ENCODE results near the gene CTDP1.

The CTDP1 gene, protein sequence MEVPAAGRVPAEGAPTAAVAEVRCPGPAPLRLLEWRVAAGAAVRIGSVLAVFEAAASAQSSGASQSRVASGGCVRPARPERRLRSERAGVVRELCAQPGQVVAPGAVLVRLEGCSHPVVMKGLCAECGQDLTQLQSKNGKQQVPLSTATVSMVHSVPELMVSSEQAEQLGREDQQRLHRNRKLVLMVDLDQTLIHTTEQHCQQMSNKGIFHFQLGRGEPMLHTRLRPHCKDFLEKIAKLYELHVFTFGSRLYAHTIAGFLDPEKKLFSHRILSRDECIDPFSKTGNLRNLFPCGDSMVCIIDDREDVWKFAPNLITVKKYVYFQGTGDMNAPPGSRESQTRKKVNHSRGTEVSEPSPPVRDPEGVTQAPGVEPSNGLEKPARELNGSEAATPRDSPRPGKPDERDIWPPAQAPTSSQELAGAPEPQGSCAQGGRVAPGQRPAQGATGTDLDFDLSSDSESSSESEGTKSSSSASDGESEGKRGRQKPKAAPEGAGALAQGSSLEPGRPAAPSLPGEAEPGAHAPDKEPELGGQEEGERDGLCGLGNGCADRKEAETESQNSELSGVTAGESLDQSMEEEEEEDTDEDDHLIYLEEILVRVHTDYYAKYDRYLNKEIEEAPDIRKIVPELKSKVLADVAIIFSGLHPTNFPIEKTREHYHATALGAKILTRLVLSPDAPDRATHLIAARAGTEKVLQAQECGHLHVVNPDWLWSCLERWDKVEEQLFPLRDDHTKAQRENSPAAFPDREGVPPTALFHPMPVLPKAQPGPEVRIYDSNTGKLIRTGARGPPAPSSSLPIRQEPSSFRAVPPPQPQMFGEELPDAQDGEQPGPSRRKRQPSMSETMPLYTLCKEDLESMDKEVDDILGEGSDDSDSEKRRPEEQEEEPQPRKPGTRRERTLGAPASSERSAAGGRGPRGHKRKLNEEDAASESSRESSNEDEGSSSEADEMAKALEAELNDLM

DNA sequence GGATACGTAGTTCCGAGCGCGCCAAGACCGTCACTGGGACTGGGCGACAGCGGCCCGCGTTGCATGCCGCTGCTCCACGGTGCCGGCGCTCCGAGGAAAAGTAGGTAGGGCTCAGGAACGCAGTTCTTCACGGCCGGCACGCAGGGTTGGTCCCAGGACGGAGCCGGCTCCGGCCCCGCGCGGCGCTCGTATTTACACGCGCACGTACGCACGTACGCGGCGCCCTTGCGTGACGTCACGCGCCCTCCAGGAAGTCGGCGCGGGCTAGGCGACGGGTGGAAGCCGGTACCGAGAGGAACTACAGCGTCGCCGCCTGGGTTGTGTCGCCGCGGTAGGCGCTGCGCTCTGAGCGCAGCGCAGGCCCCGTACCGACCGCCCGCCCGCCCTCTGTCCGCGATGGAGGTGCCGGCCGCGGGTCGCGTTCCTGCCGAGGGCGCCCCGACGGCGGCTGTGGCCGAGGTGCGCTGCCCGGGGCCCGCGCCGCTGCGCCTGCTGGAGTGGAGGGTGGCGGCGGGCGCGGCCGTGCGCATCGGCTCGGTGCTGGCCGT is at the start of gene CTDP1:
CTDP1 (plus strand) TSS at position 252 of the 548 bp plus-strand sequence; CDS start at position 397, 145 bp downstream.
- peak in 49 of 56 donors; percentile 66 to 99 (median 92) for DNase-seq

DNA sequence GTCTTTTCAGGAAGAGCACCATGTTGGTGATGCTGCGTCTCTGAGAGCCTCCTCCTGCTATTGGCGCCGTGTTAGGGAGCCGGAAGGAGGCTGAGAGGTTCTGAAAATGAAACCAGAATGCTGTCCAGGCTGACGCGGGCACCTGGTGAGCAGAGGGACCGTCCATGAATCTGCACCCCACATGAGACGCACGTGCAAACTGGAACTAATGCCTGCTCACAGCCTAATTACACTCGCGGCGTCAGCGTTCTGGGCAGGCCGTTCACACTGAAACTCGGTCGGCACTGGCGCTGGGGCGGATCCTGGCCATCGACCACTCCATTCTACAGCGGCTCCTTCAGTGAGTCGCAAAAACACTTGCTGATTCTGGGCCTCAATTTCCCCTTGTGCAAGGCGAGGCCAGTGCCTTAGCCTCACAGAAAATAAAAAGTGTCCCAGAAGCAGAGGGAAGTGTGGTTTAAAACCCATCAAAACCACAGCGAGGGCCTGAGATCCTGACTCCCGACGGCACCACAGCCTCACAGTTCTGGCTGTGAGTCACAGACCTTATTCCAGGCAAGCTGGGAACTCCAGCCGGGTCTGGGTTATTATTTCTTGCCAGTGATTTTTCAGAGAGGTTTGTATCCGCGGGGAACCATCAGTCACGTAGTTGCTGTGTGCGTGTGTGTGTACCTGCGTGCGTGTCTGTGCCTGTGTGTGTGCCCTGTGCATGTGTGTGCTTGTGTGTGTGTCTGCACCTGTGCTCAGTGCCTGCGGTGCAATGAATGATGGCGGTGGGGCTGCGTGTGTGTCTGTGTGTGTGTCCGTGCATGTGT is 49.1 kb upstream of the CTDP1 start:
- no peak for DNase-seq

DNA sequence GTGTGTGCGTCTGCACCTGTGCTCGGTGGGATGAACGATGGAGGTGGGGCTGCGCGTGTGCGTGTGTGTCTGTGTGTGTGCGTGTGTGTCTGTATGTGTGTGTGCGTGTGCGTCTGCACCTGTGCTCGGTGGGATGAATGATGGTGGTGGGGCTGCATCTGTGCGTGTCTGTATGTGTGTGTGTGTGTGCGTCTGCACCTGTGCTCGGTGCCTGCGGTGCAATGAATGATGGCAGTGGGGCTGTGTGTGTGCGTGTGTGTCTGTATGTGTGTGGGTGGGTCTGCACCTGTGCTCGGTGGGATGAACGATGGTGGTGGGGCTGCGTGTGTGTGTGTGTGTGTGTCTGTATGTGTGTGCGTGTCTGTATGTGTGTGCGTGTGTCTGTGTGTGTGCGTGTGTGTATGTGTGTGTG is 48.5 kb upstream of the CTDP1 start:
- DNase-seq, result no peak

DNA sequence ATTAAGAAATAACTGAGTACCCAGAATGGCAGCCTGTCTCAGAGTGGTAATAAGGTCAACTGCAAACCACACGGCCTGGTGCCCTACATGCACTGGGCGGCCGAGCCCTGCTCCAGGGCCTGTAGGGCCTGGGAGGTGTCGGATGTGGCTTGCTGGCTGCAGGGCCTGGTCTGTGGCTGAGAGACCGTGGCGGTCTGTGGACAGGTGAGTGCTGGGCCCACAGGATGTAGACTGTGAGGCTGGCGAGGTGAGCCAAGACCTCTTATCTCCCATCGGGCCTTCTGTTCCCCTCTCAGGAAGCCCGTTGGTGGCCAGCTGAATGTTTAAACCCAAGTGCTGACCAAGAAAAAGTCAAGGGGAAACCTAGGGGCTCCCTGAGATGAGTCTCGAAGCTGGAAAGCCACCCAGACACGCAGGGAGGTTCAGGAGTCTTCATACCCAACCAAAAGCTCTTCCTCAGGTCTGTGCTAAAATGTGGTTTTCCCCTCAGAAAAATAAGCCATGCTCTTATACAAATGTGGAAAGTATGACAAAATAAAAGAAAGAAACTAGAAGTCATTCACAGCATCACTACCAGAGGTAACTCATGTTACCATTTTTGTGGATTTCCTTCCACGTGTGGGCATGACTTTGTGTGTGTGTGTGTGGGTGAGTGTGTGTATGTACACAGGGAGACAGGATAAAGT is 47.7 kb upstream of the CTDP1 start:
- DNase-seq, result no peak

DNA sequence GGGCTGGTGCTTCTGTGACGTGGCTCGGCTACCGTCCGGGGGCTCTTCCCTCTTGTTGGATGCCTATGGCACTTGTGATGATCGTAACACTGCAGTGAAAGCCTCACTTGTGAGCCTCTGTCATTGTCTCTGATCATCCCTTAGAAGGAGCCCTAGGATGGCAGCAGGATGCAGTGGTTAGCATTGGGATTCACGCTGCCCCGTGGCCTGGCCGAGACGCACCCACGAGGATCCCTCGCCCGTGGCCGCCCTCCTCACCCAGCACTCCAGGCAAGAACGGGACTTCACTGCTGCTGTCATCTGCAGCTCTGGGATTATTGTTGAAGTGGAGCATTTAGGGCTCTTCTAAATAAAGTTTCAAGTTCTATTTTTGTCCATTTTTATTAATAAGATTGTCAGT is 46.8 kb upstream of the CTDP1 start:
- no peak for DNase-seq

DNA sequence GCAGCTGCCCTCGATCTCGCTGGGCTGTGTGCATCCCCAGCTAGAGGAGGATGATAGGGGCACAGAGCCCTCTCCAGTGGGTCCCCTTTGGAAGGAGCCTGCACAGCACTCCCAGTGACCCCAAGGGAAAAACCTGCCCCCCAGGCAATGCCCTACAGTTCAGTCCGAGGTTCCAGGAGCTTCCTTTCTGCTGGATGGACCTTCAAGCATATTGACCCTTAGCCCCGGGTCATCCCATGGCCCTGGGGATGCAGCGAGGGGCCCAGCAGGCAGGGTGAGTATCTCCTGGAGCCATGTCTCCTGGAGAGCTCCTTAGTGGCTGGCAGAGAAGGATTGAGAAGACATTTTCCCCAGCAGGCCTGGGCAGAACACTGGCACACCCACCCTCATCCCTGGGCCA is 45.4 kb upstream of the CTDP1 start:
- no peak for DNase-seq

DNA sequence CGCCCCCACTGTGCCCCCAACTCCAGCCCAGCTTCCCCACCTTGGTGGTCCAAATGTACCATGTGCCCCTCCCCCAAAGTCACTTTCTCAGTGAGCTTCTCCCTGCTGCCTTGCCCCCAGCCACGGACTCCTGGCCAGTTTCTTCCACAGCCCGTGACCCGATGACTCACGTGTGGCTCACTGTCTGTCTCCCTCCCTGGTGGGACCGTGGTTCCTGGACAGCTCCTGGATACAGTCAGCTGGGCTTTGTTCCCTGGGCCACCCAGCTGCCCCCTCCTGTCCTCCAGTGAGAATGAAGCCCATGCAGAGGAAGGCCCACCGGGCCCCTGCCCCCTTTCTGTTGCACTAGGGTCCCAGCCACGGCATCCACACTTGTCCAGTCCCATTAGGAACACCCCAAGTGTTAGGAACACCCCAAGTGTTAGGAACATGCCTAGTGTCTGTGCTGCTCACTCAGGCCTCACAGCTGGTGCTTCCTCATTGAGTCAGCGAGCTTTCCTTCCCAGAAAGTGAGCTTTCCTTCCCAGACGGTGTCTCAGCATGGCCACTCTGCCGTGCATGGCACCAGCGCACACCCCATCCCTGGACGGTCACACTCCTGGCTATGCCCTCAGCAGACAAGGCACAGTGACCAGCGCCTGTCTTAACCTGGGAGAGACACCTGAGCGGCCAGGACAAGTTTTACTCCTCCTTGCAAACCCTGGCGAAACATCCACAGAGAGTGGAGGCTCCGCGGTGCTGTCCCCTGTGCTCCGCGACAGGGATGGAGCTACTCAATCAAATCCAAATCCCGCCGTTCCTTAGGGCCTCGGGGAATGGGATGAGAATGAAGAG is 44.8 kb upstream of the CTDP1 start:
- no peak for DNase-seq

DNA sequence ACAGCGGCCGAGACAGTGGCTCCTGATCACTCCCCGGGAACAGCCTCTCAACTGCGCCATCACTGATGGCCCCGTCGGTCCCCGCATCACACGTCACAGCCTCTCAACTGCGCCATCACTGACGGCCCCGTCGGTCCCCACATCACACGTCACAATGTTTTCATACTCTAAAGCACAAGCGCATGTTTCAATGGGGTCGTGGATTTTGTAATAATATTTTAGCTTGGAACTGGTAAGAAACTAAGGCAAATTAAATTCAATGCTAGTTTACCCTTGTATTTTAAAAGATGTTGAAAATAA is 44.2 kb upstream of the CTDP1 start:
- no peak for DNase-seq

DNA sequence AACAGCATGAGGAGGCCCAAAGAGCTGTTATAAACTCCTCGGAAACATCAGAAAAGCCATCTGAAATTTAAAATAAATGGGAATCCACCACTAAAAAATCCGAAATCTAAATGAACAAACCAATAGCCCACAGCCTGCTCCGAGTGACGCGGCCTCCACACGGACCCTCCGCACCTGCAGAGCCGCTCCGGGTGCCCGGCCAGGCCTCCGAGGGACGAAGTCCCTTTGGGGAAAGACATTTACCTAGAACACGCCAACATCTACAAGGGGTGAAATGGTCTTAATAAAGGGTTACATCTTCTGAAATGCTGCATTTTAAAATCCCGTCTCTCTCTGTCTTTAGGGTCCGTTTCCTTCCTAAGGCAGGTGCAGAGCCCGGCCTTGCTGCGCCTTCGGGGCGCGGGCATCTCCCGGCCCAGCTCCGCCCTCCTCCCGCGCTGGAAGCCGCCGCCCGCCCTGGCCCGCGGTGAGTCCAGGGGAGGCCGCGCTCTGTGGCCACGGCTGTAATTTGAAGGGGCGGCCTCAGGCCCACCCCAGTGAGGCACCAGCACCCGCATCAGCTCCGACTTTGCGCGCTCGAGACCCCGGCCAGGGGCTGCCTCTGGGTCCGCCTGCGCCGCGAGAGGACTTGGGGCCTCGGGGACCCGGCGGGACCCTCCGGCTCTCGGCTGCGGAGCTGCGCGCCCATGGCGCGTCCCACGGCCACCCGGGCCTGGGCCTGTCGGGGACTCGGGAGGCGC is 42.3 kb upstream of the CTDP1 start:
- no peak for DNase-seq

DNA sequence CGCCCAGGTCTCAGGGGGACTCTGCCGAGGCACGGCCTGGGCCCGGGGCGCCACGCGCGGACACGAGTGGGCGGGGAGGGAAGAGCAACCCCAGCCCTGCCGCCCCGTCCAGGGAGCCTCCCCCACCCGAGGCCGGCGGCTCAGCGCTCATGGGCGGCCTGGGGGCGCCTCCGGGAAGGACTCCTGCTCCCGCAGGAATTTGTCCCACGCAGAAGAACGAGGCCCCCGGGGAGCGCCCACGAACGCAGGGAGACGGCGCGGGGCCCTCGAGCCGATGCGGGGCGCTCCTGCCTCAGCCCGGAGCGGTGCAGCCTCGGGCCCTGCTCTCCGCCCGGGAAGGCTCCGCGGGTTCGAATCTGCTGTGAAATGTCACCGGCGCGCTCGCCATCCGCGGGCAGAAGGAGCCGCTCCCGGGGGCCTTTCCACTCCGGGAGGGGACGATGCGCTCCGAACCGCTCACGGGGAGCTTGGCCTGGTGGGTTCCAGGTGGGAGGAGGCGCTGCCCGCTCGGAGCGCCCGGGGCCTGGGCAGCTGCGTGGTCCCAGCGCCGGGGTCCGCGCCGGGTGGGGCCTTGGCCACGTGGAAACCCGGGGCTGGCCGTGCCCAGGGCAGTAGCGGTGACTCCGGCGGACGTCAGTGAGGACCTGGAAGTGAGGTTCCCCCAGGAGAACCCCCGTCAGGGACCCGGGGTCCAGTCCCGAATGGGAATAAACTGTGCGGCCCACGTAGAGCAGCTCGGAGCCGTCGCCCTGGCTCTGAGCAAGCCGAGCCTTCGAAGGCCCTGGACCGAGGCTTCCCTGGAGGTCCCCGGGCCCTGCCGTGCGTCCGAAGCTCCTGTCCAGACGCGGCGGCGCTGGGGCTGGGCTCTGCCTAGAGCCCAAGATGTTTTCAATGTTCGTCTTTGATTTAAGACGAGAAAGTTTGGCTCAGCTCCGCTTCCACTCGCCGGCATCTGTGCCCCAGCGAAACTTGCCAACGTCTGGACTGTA is 41.4 kb upstream of the CTDP1 start:
- no peak for DNase-seq

DNA sequence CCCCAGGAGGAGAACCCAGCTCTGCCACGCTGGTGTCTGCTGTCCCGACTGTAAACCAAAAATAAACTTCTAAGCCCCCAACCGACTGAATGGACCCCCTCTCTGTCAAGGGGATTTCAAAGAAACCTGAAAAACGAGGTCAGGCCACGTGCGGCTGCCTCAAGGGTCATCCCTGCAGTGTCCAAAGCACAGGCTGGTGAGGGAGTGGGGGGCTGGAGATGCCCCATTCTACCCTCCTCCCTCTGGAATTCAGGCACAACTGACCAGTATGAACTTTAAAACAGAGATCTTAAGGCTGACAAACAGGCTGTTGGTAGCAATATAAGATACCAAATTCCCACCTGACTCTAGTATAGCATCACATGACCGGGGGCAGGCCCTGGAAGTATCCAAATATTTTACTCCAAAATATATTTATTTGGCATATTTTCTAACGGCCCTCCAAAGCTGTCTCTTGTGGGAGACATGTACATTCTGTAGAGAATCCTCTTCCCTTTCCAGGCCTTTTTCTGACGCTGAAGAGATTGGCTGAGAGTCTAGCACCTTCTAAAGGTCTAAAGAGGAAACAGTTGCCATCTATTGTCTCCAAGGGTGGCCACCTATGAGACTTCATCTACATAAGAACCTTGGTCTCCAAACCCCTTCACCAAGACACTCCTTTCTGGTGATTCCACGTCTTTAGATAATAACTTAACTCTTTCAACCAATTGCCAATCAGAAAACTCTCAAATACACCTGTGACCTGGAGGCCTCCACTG is 40.4 kb upstream of the CTDP1 start:
- DNase-seq, result no peak

DNA sequence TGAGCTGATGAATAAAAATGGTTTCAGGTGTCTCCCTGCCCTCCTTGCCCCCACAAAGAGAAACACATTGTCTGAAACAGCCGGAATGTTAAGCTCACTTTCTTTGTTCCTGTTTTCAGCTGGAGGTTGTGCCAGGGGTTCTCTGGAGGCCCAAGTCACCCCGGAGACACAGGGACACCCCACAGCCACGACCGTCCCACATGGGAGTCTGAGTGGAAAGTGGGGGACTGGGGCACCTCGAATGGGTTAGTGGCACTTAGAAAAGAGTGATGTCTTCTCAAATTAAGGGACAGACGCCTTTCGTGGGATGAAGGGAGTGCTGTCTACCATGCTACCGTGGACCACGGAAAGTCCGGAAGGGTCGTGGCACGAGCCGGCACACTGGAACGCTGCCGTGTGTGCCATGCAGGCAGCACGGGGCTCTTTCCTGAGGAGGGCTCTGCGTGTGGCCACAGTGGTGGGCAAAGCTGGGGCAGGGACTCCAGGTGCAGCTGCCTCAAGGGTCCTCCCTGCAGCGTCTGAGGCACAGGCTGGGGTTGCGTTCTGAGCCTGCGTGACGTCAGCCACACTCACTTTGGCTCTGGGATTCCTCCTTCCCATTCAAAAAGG is 39.4 kb upstream of the CTDP1 start:
- DNase-seq, result no peak

DNA sequence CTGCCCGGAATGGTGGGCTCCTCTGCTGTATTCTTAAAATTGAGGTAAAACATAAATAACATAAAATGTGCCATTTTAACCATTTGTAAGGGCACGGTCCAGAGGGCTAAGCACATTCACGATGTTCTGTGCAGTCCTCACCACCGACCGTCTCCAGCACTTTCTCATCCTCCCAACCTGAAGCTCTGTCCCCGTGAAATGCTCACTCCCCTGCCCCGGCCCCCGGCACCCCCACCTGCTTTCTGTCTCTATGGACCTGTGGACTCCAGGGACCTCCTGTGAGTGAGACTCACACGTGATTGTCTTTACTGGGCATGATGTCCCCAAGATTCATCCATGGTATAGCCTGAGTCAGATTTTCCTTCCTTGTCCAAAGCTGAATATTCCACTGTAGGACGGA is 38.7 kb upstream of the CTDP1 start:
- DNase-seq, result no peak

DNA sequence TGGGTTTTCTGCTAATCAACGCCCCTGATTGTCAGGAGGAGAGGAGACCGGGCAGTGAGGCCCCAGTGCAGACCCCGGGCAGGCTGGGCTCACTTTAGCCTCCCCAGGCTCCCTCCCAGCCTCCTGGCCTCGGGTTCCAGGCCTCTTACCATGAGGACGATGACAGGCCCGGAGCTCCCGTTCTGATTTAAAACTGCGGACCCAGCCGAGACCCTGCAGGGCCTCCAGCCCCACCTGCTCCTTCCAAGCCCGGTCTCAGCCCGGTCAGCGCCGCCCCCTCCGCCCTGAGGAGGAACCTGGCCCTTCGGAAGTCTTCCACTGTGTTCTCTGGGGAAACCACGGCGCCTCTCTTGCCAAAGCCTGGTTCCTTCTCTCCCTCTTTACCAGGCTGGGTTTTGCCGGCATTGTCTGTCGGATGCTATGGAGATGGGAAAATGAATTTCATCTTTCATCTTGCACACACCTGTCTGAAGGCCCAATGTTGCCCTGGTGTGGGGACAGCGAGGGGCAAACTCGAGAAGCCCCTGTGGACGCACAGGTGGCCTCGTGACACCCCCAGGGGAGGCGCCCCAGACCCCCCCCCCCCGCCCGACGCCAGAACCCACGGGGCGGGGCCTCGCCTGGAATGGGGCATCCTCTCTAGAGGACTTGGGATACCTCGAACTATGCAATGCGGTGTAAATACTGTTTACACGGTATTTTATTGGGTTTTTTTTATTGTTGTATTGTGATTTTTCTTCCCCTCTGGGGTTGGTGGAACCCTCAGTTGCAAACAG is 37.7 kb upstream of the CTDP1 start:
- DNase-seq, result no peak

DNA sequence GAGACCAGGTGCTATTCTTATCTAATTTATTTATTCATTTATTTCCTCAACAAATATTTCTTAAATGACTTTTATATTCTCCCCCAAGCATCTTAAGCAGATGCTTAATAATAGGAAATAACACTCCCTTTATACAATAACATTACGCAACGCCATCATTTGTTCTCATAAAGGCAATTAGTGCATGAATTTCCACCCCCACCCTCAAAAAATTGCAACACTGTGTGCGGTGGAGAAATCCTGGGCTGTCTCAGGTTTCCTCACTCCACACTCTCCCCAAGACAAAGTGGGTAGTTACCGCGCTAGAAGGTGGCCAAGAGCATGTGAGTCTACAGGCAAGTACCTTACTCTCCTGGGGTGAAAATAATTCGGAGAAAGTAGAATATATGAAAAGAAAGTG is 37.0 kb upstream of the CTDP1 start:
- DNase-seq, result no peak

Data from nucleus accumbens (tissue), 56 donors.